GM18909 (cell line): ENCODE results near the gene CLPTM1.
A peak's percentile ranks its signal among the peaks of the same experiment; 100 is the strongest.

Experiments
- ATAC-seq: cut with Tn5 transposase; IDR thresholded peaks from one replicate; pipeline ENCODE4 v1.9.1; 2021; ENCODE audit warnings: mild to moderate bottlenecking; ENCODE audit not compliant: unreplicated experiment, poor library complexity

CLPTM1 gene

DNA sequence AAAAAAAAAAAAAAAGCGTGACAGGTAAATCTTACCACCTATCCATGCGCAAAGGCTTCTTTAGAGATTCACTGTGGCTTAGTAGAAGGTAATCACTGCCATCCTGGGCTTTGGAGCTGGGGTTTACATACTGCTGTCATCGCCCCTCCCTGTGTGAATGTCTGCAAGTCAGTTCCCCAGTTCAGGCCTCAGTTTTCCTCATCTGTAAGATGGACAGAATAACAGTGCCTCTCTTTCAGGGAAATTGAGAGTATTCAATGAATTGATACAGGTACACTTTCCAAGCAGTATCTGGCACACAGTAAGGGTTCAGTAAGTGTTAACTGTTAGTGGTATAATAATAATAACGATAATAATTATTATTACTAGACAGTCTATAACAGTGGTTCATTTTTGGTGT, 48.3 kb downstream of the CLPTM1 start:
- no peak for ATAC-seq

DNA sequence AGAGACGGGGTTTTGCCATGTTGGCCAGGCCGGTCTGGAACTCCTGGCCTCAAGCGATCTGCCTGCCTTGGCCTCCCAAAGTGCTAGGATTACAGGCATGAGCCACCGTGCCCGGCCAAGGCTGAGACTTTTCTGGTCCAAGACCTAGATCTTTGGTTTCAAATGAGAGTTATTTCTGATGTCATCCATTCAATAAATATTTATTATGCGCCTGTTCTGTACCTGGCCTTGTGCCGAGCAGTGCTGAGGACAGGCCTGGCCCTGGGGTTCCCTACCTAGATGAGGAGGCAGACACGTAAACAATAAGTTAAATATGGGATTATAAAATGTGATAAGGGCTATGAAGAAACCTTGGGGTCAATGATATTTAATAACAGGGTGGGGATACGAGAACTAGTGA, 50.6 kb downstream of the CLPTM1 start:
- no peak for ATAC-seq

DNA sequence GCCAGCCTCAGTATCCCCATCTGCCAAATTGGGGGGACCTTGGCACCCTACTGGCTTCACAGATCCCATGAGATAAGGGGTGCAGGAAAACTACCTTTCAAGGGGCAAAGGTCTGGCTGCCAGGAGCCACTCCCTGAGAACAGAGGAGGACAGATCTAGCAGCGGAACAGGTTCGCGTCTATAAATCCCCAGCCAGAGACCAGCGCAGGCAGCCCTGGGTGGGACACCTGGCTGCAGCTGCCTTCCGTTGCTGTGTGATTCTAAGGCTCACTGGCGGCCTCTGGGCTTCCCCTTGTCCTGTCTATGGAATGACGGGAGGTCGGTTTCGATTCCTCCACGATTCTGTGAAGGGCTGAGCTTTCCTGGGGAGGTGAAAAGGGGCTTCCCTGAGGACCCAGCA, 53.4 kb downstream of the CLPTM1 start:
- no peak for ATAC-seq

DNA sequence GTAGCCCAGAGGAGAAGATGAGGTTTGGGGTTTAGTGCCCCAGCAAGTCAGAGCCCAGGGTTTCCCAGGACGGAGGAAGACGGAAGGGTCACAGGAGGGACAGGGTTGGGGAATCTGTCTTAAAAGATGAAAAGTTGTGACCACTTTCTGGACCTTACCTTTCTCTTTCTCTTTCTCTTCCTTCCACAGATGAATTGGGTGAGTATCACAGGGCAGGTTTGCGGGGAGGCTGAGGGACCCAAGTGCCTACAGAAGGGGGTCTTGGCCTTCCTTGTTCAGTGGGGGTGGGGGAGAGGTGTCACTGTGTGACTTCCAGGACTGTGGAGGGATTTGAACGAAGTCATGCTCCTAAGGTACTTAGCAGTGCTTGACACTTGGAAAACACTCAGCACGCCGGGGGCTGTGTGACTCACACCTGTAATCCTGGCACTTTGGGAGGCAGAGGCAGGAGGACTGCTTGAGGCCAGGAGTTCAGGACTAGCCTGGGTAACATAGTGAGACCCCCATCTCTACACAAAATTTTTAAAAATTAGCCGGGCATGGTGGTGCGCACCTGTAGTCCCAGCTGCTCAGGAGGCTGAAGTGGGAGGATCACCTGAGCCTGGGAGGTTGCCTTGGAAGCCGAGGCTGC, 54.6 kb downstream of the CLPTM1 start:
- no peak for ATAC-seq

DNA sequence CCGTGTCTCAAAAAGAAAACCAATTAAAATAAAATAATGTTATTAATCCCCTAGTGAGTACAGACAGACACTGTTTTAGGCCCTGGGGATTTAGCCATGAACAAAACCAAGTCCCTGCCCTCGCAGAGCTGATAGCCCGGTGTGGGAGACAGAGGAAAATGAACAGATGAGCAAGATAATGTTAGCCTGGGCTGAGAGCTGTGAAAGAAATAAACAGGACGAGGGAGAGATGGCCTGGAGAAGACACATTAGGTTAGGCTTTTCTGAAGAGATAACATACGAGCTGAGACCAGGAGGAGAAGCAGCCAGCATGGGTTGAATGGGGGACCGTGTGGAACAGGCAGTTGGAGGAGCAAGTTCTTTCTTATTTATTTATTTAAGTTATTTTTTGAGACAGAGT, 55.1 kb downstream of the CLPTM1 start:
- ATAC-seq: no peak

DNA sequence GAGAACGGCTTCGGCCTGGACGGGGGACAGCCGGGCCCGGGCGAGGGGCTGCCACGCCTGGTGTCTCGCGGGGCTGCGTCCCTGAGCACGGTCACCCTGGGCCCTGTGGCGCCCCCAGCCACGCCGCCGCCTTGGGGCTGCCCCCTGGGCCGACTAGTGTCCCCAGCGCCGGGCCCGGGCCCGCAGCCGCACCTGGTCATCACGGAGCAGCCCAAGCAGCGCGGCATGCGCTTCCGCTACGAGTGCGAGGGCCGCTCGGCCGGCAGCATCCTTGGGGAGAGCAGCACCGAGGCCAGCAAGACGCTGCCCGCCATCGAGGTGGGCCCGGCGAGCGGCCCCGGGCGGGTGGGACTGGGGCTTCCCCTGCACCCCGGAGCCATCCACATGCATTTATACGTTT, 56.8 kb downstream of the CLPTM1 start:
- no peak for ATAC-seq

DNA sequence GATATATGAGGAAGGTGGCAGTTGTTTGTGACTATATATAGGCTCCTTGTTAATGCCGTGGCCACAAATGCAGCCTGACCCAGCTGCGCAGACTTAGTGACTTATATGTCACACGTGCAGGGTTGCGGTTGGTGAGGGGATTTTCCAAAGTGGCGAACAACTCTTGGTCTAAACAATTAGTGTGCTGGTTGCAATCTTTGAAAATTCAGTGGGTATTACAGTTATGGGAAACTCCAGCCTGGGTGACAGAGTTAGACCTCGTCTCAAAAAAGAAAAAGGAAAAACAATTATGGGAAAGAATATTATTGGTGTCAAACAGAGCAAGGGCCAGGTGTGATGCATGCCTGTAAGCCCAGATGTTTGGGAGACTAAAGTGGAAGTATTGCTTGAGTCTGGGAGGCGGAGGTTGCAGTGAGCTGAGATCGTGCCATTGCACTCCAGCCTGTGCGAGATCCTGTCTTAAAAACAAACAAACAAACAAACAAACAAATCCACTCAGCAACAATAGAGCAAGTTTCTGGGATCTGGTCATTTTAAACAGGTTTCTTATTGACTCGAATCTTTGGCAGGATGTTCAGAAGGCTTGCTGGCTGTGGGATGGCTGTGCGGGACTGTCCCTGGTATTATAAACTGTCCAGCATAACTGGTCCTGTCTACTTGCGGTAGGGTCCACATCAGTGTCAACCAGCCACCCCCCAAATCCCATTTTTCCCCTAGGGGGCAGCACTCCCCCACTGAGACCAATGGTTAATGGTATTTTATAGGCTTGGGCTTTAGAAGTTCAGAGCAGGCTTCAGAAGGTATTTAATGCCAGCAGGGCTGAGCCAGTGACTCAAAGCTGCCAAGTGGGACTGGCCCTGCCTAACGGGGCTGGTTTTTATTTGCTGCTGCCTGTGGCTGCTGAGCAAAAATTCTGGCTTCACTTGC, 61.5 kb downstream of the CLPTM1 start:
- ATAC-seq: peak; percentile 73

DNA sequence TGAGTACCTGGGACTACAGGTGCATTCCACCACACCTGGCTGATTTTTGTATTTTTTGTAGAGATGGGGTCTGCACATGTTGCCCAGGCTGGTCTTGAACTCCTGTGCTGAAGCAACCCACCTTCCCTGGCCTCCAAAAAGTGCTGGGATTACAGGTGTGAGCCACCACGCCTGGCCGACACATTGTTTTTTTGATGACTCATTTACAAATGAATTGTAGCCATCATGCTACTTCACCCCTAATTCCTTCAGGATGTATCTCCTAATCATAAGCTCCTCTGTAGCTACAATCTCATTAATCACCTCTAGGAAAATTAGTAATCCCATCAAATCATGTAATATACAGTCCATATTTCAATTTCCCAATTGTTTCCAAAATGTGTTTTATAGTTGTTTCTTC, 64.0 kb downstream of the CLPTM1 start:
- ATAC-seq: no peak

DNA sequence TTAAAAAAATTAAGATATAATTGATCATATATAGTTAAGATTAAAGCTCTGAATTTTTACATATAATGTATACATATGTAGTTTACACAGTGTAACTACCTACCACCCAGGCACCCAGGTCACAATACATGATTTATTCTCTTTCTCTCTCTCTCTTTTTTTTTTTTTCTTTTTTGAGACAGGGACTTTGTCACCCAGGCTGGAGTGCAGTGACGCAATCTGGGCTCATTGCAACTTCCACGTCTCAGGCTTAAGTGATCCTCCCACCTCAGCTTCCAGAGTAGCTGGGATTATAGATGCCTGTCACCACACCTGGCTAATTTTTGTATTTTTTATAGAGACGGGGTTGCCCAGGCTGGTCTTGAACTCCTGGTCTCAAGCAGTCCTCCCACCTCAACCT, 64.9 kb downstream of the CLPTM1 start:
- ATAC-seq: no peak

DNA sequence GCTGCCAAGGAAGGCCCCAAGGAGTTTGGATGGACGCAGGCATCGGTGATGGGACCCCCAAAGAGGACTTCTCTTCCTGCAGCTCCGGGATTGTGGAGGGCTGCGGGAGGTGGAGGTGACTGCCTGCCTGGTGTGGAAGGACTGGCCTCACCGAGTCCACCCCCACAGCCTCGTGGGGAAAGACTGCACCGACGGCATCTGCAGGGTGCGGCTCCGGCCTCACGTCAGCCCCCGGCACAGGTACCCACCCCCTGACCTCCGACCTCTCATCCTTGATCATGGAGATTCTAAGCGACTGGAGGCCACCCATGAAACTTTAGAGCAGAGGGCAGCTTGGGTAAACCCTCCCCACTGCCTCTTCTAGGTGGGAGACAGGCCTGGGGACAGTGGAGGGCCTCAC, 66.8 kb downstream of the CLPTM1 start:
- no peak for ATAC-seq

DNA sequence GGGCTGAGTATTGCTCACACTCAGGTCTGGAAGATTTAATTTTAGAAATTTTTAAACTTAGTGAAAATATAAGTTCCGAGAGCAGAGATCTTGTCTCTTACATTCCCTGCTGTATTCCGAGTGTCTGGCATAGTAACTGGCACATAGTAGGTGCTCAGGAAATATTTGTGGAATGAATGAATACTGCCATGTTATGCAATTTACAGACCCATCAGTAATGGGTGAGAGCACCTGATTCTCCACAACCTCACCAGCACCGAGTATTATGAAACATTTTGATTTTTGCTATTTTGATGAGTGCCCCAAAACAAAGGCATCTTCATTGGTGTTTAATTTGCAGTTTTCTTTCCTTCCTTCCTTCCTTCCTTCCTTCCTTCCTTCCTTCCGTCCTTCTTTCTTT, 67.9 kb downstream of the CLPTM1 start:
- no peak for ATAC-seq

DNA sequence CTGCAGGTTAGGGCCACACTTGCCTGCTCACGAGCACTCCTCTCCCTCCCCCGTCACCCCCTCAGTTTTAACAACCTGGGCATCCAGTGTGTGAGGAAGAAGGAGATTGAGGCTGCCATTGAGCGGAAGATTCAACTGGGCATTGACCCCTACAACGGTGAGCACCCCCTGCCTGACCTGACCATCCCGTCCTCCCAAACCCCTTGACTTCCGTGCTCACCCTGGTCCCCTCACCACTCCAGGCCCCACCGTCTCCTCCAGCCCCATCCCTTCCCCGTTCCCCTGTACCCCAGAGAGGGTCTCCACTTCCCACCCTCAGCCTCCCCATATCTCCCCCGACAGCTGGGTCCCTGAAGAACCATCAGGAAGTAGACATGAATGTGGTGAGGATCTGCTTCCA, 70.1 kb downstream of the CLPTM1 start:
- ATAC-seq: no peak

DNA sequence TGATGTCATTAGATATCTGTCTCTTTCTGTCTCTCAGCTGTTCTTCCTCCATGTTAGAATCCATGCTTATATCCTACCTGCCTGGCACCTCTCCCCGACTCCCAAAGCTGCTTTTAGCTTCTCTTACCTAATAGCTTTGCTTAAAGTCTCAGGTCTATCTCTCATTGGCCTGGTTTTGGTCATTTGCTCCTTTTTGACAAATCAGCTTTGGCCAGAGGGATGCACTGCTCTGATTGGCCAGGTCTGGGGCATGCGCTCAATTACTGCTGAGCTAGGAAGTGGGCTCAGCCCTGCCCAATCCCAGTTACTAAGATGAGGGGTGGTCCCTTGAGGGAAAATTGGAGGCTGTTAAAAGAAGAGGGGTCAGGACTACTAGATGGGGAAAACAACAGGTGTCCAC, 72.2 kb downstream of the CLPTM1 start:
- no peak for ATAC-seq

DNA sequence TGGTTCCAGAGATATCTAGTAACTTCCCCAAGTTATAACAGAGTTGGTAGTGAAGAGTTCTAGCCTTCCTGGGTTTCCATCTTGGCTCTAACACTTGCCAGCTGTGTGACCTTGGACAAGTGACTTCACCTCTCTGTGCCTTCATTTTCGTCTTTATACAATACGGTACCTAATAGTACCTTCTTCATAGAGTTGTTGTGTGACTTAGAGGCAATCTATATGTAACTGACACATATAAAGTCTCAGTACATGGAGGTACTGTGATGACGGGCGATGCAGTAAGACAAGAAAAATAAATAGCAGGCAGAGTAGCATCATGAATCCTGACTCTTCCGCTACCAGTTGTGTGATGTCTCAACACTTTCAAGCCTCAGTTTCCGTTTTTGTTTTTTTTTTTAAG, 75.6 kb downstream of the CLPTM1 start:
- ATAC-seq: no peak

DNA sequence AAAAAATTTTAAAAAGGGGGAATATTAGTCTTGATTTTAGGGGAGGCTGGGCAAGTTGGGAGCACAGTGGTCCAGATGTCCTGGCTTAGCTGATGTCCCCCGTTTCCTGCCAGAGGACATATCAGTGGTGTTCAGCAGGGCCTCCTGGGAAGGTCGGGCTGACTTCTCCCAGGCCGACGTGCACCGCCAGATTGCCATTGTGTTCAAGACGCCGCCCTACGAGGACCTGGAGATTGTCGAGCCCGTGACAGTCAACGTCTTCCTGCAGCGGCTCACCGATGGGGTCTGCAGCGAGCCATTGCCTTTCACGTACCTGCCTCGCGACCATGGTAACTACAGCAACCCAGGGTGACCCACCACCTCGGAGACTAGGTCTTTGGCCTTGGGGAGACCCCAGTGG, 77.2 kb downstream of the CLPTM1 start:
- ATAC-seq: no peak

DNA sequence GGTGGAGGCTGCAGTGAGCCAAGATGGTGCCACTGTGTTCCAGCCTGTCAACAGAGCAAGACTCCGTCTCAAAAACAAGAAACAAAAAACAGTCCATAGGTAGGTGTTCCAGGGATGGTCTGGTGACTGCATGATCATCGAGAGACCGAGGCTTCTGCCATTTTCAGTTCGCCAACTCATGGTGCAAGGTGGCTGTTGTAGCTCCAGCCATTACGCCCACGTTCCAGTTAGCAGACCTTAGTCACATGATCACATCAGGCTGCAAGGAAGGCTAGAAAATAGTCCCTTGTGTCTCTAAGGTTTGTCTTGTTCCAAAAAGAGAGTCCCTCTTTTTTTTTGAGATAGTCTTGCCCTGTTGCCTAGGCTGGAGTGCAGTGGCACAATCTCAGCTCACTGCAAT, 80.6 kb downstream of the CLPTM1 start:
- no peak for ATAC-seq

DNA sequence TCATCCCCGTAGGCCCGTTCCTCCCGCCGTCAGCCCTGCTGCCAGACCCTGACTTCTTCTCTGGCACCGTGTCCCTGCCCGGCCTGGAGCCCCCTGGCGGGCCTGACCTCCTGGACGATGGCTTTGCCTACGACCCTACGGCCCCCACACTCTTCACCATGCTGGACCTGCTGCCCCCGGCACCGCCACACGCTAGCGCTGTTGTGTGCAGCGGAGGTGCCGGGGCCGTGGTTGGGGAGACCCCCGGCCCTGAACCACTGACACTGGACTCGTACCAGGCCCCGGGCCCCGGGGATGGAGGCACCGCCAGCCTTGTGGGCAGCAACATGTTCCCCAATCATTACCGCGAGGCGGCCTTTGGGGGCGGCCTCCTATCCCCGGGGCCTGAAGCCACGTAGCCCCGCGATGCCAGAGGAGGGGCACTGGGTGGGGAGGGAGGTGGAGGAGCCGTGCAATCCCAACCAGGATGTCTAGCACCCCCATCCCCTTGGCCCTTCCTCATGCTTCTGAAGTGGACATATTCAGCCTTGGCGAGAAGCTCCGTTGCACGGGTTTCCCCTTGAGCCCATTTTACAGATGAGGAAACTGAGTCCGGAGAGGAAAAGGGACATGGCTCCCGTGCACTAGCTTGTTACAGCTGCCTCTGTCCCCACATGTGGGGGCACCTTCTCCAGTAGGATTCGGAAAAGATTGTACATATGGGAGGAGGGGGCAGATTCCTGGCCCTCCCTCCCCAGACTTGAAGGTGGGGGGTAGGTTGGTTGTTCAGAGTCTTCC, 82.4 kb downstream of the CLPTM1 start:
- no peak for ATAC-seq

DNA sequence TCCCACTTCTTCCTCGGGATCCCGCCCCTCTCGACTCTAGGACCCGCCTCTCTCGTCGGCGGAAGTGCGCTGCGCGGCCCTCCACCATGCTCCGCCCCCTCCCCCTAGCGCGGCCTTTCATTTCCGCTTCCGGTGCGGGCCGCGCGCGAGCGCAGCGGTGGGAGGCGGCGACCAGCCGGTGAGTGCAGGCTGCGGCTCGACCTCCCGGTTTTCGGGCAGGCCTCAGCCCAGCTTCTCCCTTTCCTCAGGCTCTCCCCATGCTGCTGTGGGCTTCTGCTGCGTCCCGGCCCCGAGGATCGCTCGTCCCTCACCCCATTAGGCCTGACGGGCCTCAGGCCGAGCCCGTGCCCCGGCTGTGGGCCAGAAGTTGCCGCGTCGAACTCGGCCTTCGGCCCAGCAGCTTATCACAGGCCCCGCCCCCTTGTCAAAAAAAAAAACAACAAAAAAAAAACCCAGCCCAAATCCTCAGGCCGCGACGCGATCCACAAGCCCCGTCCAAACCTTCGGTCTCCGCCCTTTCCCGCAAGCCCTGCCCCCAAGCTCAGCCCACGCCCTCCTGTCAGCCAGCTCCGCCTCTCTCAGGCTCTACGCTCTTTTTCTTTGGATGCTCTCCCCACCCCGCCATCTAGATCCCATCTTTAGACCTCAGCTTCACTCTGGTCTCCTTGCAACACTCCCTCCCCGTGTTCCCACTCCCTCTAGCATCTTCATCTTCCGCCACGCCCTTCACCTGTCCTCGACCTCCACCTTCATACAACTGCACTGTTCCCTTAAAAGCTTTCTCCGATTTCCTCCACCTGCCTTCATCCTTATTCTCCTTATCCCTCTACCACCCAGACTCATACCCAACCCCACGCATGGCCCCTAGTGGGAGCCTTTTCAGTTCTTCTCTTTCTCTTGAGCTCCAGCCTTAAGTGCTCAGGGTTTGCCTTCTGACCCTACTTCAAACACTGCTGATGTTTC, 84.0 kb downstream of the CLPTM1 start, which contains the start of gene CLASRP:
Gene CLASRP (plus strand): TSS at position 115 of the 963 bp plus-strand sequence. CDS start 1,168 bp downstream, outside the sequence.
- ATAC-seq: peak; percentile 79

DNA sequence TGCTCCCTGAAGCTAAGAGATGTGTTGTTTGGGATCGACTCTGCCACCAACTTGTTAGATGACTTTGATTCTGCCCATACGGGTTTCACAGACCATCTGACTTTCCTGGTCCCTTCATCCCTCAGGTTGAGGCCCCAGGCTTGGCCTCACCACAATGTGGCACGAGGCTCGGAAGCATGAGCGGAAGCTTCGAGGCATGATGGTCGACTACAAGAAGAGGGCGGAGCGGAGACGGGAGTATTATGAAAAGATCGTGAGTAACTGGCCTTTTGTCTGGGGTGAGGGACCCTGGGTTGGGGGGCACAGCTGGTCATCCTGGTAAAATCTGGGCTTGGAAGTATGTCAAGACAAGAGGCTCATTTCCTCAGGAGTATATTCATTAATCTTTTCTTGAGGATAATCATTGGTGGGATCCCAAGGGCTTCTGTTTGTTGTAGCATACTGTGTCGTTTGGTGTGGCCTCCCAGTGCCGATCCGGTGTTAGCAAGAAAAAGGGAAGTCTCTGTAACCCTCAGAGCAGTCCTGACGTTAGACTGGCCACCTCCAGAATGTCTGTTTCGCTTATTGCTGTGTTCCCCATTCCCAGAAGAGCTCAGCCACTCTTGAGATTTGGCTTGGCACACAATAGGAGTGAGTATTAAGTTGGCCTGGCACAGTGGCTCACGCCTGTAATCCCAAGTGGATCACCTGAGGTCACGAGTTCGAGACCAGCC, 85.0 kb downstream of the CLPTM1 start:
- no peak for ATAC-seq
